Cardiac muscle cell (in vitro differentiated cells and primary cell): ENCODE results near the gene SEMA3A. TPM values are rescaled to one million over a fixed set of nuclear protein-coding genes. Genes with fewer than 3 reads are reported as not detected.

Experiments used
- DNase-seq, 2 donors: peaks; one replicate each; pipeline versions ENCODE4 v3.0.0 to v3.0.0-alpha.2; 2010 to 2017; ENCODE audit warnings: low read depth in 1 of 2, low spot score in 1 of 2
- H3K27ac ChIP-seq: fragments of 200-600 bp; sonication (generic); 2 replicates; pipeline ENCODE4 v1.5.1; 2016
- H3K27me3 ChIP-seq: fragments of 200-600 bp; sonication (generic); 2 replicates; pipeline ENCODE4 v1.6.0; 2016; ENCODE audit warnings: control low read depth
- H3K36me3 ChIP-seq: fragments of 200-600 bp; sonication (generic); 2 replicates; pipeline ENCODE4 v1.5.1; 2016; ENCODE audit warnings: control low read depth
- H3K4me1 ChIP-seq: fragments of 200-600 bp; sonication (generic); 2 replicates; pipeline ENCODE4 v1.8.1; 2017; ENCODE audit warnings: low read depth, mild to moderate bottlenecking, mixed run types
- H3K4me3 ChIP-seq: fragments of 200-600 bp; sonication (generic); 2 replicates; pipeline ENCODE4 v1.5.1; 2016; ENCODE audit warnings: mild to moderate bottlenecking
- H3K9me3 ChIP-seq: fragments of 200-600 bp; sonication (generic); 2 replicates; pipeline ENCODE4 v1.5.1; 2017; ENCODE audit warnings: low read depth, mild to moderate bottlenecking, control low read depth
- CTCF ChIP-seq: IDR thresholded peaks from 2 replicates; pipeline ENCODE4 v1.5.1; 2012; ENCODE audit warnings: low read depth, mild to moderate bottlenecking, low read length
- polyA plus RNA-seq: library from polyadenylated mRNA; unstranded; fragments of >200 nt; fragmentation: Nextera tagmentation; extraction: Ambion mirVana; gene quantifications from 2 replicates; pipeline ENCODE4 v1.2.1, GENCODE V29; 2016
- total RNA-seq: library from RNA; depleted of rRNA; stranded (reverse); fragments of >200 nt; gene quantifications from 2 replicates; pipeline ENCODE4 v1.2.3, GENCODE V29; 2016

SEMA3A gene
- total and polyA plus RNA-seq, 2 experiments from 2014 or later: 33.5 to 37.3 TPM

DNA sequence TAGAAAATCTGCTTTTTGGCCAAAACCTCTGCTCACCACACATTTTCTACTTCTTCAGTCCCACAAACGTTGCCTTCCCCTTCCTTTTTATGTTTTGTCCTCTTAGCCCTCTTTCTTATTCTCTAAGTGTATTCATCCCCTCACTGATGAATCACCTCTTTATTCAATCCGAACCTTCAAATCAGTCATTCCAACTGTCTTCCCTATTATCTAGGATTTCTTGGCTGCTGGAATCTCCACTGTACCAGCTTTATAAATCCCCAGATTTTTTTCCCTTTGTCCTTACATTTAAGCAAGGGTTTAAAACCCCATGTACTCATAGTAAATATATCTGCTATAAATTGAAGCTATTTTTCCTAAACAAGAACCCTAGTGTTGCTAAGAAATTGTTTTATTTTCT is 176.9 kb downstream of the SEMA3A start:
- no peak overlapping the region for H3K4me3 ChIP-seq
- no peak for TF ChIP-seq CTCF
- H3K27ac ChIP-seq: no peak overlapping the region
- no peaks in the 10 kb centered on the region for H3K27me3 ChIP-seq
- DNase-seq: no peak
- peaks cover 18% of the 10 kb centered on the region for H3K36me3 ChIP-seq
- H3K4me1 ChIP-seq: peaks cover 8% of the 10 kb centered on the region
- no peaks in the 10 kb centered on the region for H3K9me3 ChIP-seq

- no peak for TF ChIP-seq CTCF
- Histone ChIP-seq H3K27me3 (no peaks in the 10 kb centered on the region), H3K4me1 (no peaks in the 10 kb centered on the region), H3K36me3 (peaks cover 36% of the 10 kb centered on the region), H3K9me3 (no peaks in the 10 kb centered on the region), H3K27ac (no peak overlapping the region), H3K4me3 (no peak overlapping the region)
- DNase-seq: no peak
Measured at GRCh38 chr7:84013616-84014240, 180.9 kb downstream of the SEMA3A start.

DNA sequence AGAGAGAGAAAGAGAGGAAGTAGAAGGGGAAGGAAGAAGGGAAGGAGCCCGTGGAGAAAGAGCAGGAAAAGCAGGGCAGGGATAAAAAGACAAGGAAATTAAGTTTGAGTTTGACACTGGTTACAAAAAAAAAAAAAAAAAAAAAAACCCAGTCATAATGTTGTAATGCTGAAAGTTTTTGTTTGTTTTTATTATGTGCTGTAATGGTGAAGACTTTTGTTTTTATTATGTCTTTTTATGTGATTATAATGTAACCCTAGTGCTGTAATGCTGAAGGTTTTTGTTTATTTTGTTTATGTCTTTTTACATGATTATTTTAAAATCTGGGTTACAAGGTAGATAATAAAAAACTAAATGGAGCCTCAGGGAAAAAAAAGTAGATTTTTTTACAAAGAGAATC is 184.8 kb downstream of the SEMA3A start:
- Histone ChIP-seq H3K27ac (no peak overlapping the region), H3K9me3 (no peaks in the 10 kb centered on the region), H3K4me3 (no peak overlapping the region), H3K36me3 (peaks cover 52% of the 10 kb centered on the region), H3K27me3 (no peaks in the 10 kb centered on the region), H3K4me1 (no peaks in the 10 kb centered on the region)
- DNase-seq: no peak
- TF ChIP-seq CTCF: no peak

DNA sequence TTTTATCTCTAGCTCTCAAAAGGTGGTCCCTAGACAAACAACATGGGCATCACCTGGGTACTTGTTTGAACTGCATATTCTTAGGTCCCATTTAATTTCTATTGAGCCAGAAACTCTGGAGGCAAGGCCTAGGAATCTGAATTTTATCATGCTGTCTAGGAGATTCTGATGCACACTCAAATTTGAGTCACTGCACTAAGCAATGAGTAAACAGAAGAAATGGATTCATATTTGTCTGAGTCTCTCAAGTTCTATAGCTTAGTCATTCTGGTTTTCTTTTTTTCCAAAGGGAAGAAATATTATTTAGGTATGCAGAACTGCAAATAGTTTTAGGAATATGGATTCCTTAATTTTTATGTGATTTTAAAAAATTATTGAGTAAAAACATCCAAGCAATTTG is 185.5 kb downstream of the SEMA3A start:
- H3K27me3 ChIP-seq: no peaks in the 10 kb centered on the region
- H3K9me3 ChIP-seq: no peaks in the 10 kb centered on the region
- H3K4me1 ChIP-seq: no peaks in the 10 kb centered on the region
- H3K27ac ChIP-seq: no peak overlapping the region
- H3K4me3 ChIP-seq: no peak overlapping the region
- TF ChIP-seq CTCF: no peak
- H3K36me3 ChIP-seq: peaks cover 54% of the 10 kb centered on the region
- DNase-seq: no peak

- H3K9me3 ChIP-seq: no peaks in the 10 kb centered on the region
- no peaks in the 10 kb centered on the region for H3K27me3 ChIP-seq
- H3K36me3 ChIP-seq: peaks cover 28% of the 10 kb centered on the region
- H3K4me3 ChIP-seq: no peak overlapping the region
- peaks cover 15% of the 10 kb centered on the region for H3K4me1 ChIP-seq
- no peak overlapping the region for H3K27ac ChIP-seq
- no peak for DNase-seq
- no peak for TF ChIP-seq CTCF
Measured at GRCh38 chr7:84003191-84003590, 191.4 kb downstream of the SEMA3A start.
